GM21619 (cell line): Measurements from ENCODE around the gene PTH1R.

ENCODE experiments used
- ATAC-seq: cut with Tn5 transposase; IDR thresholded peaks from one replicate; pipeline ENCODE4 v1.9.1; 2021; ENCODE audit not compliant: unreplicated experiment

Gene PTH1R

DNA sequence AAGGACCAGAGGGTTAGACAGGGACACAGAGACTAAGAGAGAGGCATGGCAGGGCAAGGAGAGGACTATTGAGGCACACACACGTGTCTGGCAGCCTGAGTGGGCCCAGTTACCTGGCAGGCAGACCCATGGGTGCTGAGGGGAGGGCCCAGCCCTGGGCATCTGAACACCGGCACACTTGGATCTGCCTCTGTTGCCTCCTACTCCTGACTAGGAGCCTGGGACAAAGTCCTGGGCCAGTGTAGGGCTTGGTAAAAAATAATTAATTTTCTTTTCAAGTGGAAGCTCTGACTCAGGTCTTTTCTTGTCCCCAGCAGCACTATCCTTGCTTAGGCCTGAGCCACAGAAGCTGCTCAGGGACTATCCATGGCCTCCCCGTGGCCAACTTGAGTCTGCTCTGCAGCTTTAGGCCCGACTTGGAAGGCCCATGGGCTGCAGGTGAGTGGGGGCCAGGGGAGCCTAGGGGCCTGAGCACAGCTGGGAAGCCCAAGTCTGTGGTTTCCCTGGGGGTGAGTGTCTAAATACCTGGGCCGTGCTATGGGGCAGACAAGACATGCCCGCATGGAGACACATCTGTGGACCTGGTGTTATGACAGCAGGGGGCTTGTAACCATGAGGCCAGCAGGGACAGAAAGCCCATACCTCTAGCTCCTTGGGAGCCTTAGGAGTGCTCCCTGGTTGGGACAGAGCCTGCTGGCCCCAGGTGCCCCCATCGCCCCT lies at the start of gene PTH1R:
Gene PTH1R, plus strand, starts transcription at position 316 of the 720 bp plus-strand sequence. CDS start 5,839 bp downstream, outside the sequence.
- no peak for ATAC-seq

GRCh38 chr3:46829699-46830208 lies 47.8 kb upstream of the PTH1R start:
- peak; percentile 89 for ATAC-seq

DNA sequence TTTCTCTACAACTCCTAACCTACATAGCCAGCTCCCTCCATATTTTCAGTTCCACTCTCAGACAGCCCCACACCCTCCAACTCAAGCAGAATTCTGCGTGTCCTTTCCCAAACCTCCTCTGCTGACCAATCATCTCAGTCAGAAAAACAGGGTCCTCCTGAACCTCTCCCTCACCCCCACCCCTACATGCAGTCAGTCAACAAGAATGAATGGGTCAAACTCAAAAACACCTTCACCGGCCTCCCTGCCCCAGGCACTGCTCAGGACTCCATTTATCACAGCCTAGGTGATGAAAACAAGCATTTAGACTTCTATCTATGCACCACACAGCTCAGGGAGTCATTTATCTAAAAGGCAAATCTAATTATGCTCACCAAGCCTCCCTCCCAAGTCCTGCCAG lies 46.7 kb upstream of the PTH1R start:
- ATAC-seq = no peak

GRCh38 chr3:46831316-46831715 lies 46.2 kb upstream of the PTH1R start:
- no peak for ATAC-seq

DNA sequence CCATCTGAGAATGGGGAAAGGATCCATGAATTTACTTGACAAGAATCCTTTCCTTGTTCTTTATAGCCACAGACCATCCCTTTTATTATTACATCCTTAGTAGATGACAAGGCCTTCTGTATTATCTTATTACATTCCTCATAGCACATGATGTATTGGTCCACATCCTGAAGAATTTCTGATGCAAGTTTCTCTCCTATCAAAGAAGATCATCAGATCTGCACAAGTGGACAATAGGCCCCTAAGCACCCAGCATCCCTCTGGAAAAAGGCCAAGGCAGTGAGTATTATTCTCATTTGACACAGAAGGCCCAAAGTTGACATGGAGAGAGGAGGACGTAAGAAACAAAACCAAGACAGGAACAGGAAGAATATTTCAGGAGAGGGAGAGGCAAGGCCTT lies 45.7 kb upstream of the PTH1R start:
- no peak for ATAC-seq

- ATAC-seq = no peak
Measured at GRCh38 chr3:46833346-46834300, 43.9 kb upstream of the PTH1R start.

DNA sequence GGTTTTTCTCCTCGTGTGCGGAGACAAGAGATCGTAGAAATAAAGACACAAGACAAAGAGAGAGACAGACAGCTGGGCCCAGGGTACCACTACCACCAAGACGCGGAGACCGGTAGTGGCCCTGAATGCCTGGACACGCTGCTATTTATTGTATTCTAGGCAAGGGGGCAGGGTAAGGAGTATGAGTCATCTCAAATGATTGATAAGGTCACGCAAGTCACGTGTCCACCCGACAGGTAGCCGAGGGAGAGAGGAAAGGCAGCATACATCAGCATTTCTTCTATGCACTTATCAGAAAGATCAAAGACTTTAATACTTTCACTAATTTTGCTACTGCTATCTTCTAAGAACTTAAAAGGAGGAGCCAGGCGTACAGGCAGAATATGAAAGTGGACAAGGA lies 42.5 kb upstream of the PTH1R start:
- no peak for ATAC-seq

GRCh38 chr3:46835491-46835890 lies 42.0 kb upstream of the PTH1R start:
- no peak for ATAC-seq

- ATAC-seq = no peak
Measured at GRCh38 chr3:46838301-46838700, 39.2 kb upstream of the PTH1R start.

GRCh38 chr3:46840491-46840890 lies 37.0 kb upstream of the PTH1R start:
- no peak for ATAC-seq

- no peak for ATAC-seq
Measured at GRCh38 chr3:46843508-46843907, 34.0 kb upstream of the PTH1R start.

GRCh38 chr3:46844397-46844796 lies 33.1 kb upstream of the PTH1R start:
- ATAC-seq = no peak

DNA sequence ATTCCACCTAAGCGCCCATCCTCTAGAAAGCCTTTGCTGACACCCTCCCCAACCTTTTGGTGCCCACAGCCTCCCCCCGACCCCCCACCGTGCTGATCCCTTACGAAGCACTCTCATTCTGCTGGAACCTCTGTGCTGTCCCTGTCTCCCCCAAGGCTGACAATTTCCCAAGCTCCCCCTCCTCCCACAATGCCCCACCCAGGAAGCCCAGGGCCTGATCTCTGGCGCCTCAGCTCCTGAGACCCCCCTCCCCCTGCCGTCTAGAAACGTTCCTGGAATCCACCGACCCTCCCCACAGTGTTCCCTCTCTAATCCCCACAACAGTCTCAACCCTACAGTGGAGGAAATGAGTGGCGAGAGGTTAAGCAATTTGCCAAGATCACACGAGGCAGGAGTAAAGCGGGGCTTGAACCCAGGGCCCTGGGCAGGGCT lies 32.6 kb upstream of the PTH1R start:
- ATAC-seq = no peak

DNA sequence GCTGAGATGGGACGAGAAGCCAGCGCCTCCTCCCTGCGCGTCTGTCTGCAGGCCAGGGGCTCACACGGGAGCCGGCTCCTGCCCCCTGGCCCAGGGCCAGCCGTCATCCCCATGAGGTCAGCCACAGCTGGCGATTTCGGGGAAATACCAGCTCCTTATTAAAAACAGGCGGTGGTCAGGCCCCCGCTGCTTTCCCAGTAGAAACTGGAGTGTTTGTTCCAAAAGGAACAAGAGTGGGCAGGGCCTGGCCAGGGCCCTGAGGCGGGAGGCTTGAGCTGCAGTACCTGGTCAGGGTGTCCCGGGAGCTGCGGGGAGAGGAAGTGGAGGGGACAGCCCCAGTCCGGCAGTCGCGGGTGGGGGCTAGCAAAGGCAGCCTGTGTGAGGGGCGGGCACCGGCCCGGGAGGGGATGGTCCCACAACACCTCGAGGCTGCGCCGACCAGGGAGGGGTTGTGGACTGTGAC lies 32.1 kb upstream of the PTH1R start:
- ATAC-seq = peak; percentile 59

- peak; percentile 69 for ATAC-seq
Measured at GRCh38 chr3:46845860-46846623, 31.5 kb upstream of the PTH1R start.

GRCh38 chr3:46846624-46847542 lies 30.6 kb upstream of the PTH1R start:
- no peak for ATAC-seq

- no peak for ATAC-seq
Measured at GRCh38 chr3:46847744-46848143, 29.8 kb upstream of the PTH1R start.

DNA sequence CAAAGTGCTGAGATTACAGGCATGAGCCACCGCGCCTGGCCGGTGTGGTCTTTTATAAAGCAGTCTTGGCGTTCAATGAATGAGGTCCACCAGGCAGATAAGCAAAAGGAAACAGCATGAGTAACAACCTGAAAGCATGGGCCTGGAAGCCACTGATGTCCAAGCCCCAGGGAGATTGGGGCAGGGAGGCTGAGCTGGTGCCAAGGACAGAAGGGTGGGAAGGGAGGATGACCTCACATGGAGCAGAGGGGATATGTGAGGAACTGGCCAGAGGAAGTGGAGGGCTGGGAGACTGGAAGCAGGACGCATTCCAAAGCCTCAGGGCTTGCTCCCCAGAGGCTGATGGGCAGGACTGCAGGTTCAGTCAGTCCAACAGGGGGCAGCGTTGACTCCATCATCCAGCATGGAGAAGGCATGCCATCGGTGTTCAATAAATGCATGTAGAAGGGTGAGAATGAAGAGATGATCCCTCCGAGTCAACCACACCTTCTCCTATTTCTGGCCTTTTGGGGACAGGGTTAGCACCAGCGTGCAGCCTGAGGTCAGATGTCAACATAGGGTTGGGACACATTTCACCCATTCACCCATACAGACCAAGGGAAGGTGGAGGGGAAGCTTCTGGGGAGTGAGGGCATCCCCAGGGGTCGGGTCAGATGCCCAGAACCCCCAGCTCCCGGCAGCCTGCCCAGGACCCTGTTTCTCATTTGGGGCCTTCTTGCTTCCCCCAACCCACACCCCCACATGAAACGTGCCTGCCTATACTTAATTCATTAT lies 29.1 kb upstream of the PTH1R start:
- ATAC-seq = no peak

DNA sequence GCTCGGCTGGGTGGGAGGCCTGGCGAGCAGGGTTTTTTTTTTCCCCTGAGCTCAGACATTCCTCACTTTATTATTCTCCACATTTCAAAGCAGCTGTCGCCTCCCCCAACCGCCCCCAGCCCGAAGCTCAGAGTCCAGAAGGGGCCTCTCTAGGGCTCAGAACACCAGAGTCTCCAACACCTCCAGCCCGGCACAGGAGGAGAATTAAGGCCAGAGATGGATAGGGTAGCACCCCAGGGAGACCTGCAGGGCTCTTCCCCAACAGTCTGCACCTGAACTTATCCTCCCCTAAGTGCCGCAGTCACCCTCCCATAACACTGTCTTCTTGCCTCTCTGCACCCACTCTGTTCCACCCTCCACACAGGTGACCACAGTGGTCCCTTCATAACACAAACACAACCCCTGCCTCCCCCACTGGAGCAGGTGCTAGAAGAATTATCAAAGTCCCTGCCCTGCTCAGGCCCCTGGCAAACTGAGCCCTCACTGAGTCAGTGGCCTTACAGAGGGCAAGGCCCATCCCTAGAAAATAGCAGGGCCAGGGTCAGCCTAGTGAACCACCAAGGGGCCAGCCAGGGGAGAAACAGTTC lies 28.4 kb upstream of the PTH1R start:
- no peak for ATAC-seq
